Calu3 (cell line): ENCODE measurements around the gene TAS1R3. TPM values are rescaled to one million over a fixed set of nuclear protein-coding genes. Genes with fewer than 3 reads are reported as not detected.

Experiments used
- BruUV-seq: library from RNA; stranded (reverse); fragments of 400-500 nt; replicated peaks from 2 replicates; lab custom pipeline; 2021; lab: Mats Ljungman, UMichigan
- CTCF ChIA-PET: fragments of 300-600 bp; sonication (Branson Sonifier 250); formaldehyde crosslinking; loops from one replicate; lab custom pipeline; 2022; ENCODE audit warnings: antibody characterized with exemption; lab: Charles Lee
- DNase-seq: peaks from one replicate; pipeline ENCODE4 v3.0.0; 2022
- H3K27ac Mint-ChIP-seq: one replicate; pipeline ENCODE4 v1.8.0; 2022; ENCODE audit warnings: mixed read lengths; ENCODE audit not compliant: unreplicated experiment
- H3K27me3 Mint-ChIP-seq: one replicate; pipeline ENCODE4 v1.8.0; 2022; ENCODE audit warnings: mixed read lengths; ENCODE audit not compliant: unreplicated experiment
- H3K36me3 Mint-ChIP-seq: one replicate; pipeline ENCODE4 v1.8.0; 2022; ENCODE audit warnings: mild to moderate bottlenecking, moderate library complexity, mixed read lengths; ENCODE audit not compliant: insufficient read depth, unreplicated experiment
- H3K4me1 Mint-ChIP-seq: one replicate; pipeline ENCODE4 v1.8.0; 2022; ENCODE audit warnings: mild to moderate bottlenecking, low read depth, mixed read lengths; ENCODE audit not compliant: unreplicated experiment
- H3K4me3 Mint-ChIP-seq: one replicate; pipeline ENCODE4 v1.8.0; 2022; ENCODE audit warnings: mild to moderate bottlenecking, low read depth, moderate library complexity, mixed read lengths; ENCODE audit not compliant: unreplicated experiment
- H3K9me3 Mint-ChIP-seq: one replicate; pipeline ENCODE4 v1.8.0; 2022; ENCODE audit warnings: low read depth, mixed read lengths; ENCODE audit not compliant: unreplicated experiment
- CTCF ChIP-seq: fragments of 200-600 bp; IDR thresholded peaks from one replicate; pipeline ENCODE4 v1.8.0; 2022; ENCODE audit warnings: antibody characterized with exemption; ENCODE audit not compliant: unreplicated experiment
- intact Hi-C: fragments of 100-400 bp; cut with micrococcal nuclease; formaldehyde crosslinking; loops from one replicate; pipeline ENCODE4 v1.10.0; 2022; ENCODE audit not compliant: unreplicated experiment
- total RNA-seq: library from RNA; stranded (reverse); gene quantifications from 2 replicates; pipeline ENCODE4 v1.2.3, GENCODE V29; 2022

Gene TAS1R3
- total RNA-seq, 1 experiment from 2014 or later, result 0.42 TPM

DNA sequence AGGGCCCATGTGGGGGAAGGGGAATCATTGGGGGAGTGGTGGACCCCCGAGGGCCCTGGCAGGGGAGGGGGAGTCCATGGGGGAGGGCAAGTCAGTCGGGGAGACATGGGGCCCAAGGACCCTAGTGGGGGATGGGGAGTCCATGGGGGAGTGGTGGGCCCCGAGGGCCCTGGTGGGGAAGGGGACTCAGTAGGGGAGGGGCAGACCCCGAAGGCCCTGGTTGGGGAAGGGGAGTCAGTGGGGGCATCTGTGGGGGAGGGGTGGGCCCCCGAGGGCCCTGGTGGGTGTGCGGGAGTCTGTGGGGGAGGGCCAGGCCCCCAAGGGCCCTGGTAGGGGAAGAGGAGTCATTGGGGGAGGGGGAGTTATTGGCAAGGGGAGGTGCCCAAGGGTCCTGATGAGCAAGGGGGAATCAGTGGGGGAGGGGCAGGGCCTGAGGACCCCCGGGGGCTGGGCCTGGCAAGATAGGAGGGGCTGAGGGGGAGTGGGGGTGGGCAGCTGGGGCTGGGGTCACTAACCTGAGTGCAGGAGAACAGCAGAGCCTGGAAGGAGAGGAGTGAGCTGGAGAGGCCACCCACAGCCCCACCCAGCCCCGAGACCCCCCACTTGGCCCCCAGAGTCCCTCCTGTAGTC lies 25.2 kb downstream of the TAS1R3 start:
- DNase-seq, result no peak
- Mint-ChIP-seq H3K9me3 (peaks cover 4% of the 10 kb centered on the region), H3K27ac (no peak overlapping the region), H3K4me3 (no peak overlapping the region), H3K36me3 (peaks cover 28% of the 10 kb centered on the region), H3K4me1 (peaks cover 10% of the 10 kb centered on the region), H3K27me3 (peaks cover 12% of the 10 kb centered on the region)
- no peak for TF ChIP-seq CTCF
- intact Hi-C loops, result no loop called here
- no TSS peak for BruUV-seq
- CTCF ChIA-PET, result no interaction called here

- Mint-ChIP-seq H3K27ac (no peak overlapping the region), H3K27me3 (peaks cover 14% of the 10 kb centered on the region), H3K4me1 (peaks cover 10% of the 10 kb centered on the region), H3K4me3 (no peak overlapping the region), H3K9me3 (peaks cover 4% of the 10 kb centered on the region), H3K36me3 (peaks cover 23% of the 10 kb centered on the region)
- CTCF ChIA-PET, result no interaction called here
- TF ChIP-seq CTCF, result no peak
- BruUV-seq, result no TSS peak
- DNase-seq, result no peak
- intact Hi-C loops, result no loop called here
These were observed 25.8 kb downstream of the TAS1R3 start for GRCh38 chr1:1356796-1357401.

DNA sequence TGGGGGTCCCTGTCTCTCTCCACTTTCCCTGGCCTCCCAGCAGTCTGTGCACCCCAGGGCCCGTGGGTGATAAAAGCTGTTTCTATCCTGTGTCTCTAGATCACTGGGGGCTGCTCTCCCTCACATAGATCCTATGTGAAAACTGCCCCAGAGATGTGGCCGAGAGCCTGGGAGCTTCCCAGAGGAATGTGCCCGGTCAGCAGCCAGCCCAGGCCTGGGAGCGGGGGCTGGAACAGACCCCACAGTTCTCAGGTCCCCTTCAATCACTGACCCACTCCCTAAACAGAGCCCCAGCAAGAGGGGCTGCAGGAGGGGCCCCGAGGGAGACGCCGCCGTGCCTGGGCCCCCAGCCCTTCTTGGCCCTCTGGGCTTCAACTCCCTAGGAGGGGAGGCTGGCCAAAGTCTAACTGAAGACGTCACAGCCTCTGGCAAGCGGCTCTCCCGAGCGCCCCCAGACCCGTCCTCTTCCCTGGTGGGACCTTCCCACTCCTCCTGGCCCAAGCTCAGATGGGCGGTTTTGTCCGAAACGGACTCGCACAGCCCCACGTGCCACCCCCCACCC lies 26.9 kb downstream of the TAS1R3 start:
- Mint-ChIP-seq H3K36me3 (peaks cover 12% of the 10 kb centered on the region), H3K27me3 (peaks cover 14% of the 10 kb centered on the region), H3K27ac (no peak overlapping the region), H3K4me3 (no peak overlapping the region), H3K9me3 (peaks cover 4% of the 10 kb centered on the region), H3K4me1 (peaks cover 10% of the 10 kb centered on the region)
- no peak for DNase-seq
- CTCF ChIA-PET, result no interaction called here
- no TSS peak for BruUV-seq
- intact Hi-C loops, result no loop called here
- TF ChIP-seq CTCF, result no peak

GRCh38 chr1:1358433-1359271 lies 27.6 kb downstream of the TAS1R3 start, which contains the start of gene MXRA8:
Gene MXRA8, minus strand, starts transcription at chr1:1358555. Its CDS starts 51 bp downstream, at chr1:1358504.
- Mint-ChIP-seq H3K4me1 (peaks cover 10% of the 10 kb centered on the region), H3K27me3 (peaks cover 14% of the 10 kb centered on the region), H3K9me3 (peaks cover 4% of the 10 kb centered on the region), H3K27ac (no peak within 1 kb of the TSS), H3K4me3 (no peak within 1 kb of the TSS), H3K36me3 (peaks cover 6% of the 10 kb centered on the region)
- no peak for TF ChIP-seq CTCF
- no TSS peak for BruUV-seq
- CTCF ChIA-PET, result no interaction called here
- no peak for DNase-seq
- intact Hi-C loops, result no loop called here
